Suprapubic skin (tissue), 4 donors: ENCODE data around the gene SPOPL. TPM values are rescaled to one million over a fixed set of nuclear protein-coding genes. Genes with fewer than 3 reads are reported as not detected.

ENCODE experiments used
- DNase-seq, 2 donors: peaks; one replicate each; pipeline ENCODE4 v3.0.0-alpha.2; 2019; ENCODE audit warnings: low spot score in 2 of 2
- H3K27ac ChIP-seq: fragments of 200-600 bp; sonication (generic); one replicate; pipeline ENCODE4 v1.5.1; 2019
- H3K27me3 ChIP-seq: fragments of 200-600 bp; sonication (generic); one replicate; pipeline ENCODE4 v1.5.1; 2019
- H3K36me3 ChIP-seq: fragments of 200-600 bp; sonication (generic); one replicate; pipeline ENCODE4 v1.5.1; 2019
- H3K4me1 ChIP-seq: fragments of 200-600 bp; sonication (generic); one replicate; pipeline ENCODE4 v1.5.1; 2019
- H3K4me3 ChIP-seq: fragments of 200-600 bp; sonication (generic); one replicate; pipeline ENCODE4 v1.5.1; 2019; ENCODE audit warnings: mild to moderate bottlenecking
- H3K9me3 ChIP-seq: fragments of 200-600 bp; sonication (generic); one replicate; pipeline ENCODE4 v1.5.1; 2019
- CTCF ChIP-seq, 2 donors: fragments of 200-600 bp in 1 of 2; fragments of 450-650 bp in 1 of 2; sonication (generic) in 1 of 2; IDR thresholded peaks; one replicate each; pipeline ENCODE4 v1.5.1; 2016 to 2019; ENCODE audit warnings: antibody characterized with exemption in 2 of 2, mild to moderate bottlenecking in 1 of 2, moderate library complexity in 1 of 2
- EP300 ChIP-seq: sonication (generic); formaldehyde crosslinking; IDR thresholded peaks from one replicate; pipeline ENCODE4 v1.6.1; 2017; ENCODE audit warnings: antibody characterized with exemption
- POLR2A ChIP-seq, 2 donors: fragments of 450-650 bp; IDR thresholded peaks; one replicate each; pipeline ENCODE4 v1.6.1; 2017; ENCODE audit warnings: antibody characterized with exemption in 2 of 2, mild to moderate bottlenecking in 2 of 2, moderate library complexity in 2 of 2
- POLR2AphosphoS5 ChIP-seq, 3 donors: sonication (generic); formaldehyde crosslinking; IDR thresholded peaks; one replicate each; pipeline ENCODE4 v1.6.1; 2017; ENCODE audit warnings: antibody characterized with exemption in 3 of 3
- WGBS: methylation state at CpG from one replicate; pipeline ENCODE4 v1.1.5; 2018; 5-methylcytosine and 5-hydroxymethylcytosine counted together
- total RNA-seq, 4 donors: library from RNA; depleted of rRNA; stranded (reverse); fragments of >200 nt; gene quantifications; one replicate each; pipeline ENCODE4 v1.1.0, GENCODE V29; 2016

The SPOPL gene
- total RNA-seq, 4 donors from 2014 or later, result 24.8 to 42.4 (median 31.2) TPM

- Histone ChIP-seq H3K27me3 (no peaks in the 10 kb centered on the region), H3K27ac (no peak overlapping the region), H3K4me1 (no peaks in the 10 kb centered on the region), H3K36me3 (no peaks in the 10 kb centered on the region), H3K4me3 (no peak overlapping the region), H3K9me3 (no peaks in the 10 kb centered on the region)
- 89% methylated on average over 1 of the region's 1 CpG for WGBS
- DNase-seq, result no peak
- no peak for TF ChIP-seq EP300
- TF ChIP-seq CTCF (IDR thresholded peaks at IDR 0.05), result no peak
- no peak for TF ChIP-seq POLR2A (IDR thresholded peaks at IDR 0.05)
- no peak for TF ChIP-seq POLR2AphosphoS5 (IDR thresholded peaks at IDR 0.05)
Measured at GRCh38 chr2:138602166-138602460, 100.5 kb downstream of the SPOPL start.

DNA sequence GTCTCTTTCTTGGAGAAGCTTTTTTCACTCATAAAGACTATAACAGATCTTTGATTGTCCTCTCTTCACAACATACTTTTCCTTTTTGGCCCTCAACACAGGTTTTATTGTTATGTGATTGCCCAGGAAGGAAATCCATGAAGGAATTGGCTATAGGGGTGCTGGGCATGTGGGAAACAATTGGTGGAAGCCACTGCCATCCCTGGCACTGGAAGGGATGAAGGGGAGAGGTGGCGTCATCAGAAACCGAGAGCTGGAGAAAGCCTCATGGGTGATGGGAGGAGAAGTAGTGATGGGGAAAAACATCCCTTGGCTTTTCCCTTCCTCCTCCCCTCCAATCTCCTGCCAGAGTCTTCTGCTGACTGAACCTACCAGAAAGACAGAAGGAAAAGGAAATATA, 106.2 kb downstream of the SPOPL start:
- 70% methylated on average over 2 of the region's 2 CpGs for WGBS
- no peak for DNase-seq
- no peaks in the 10 kb centered on the region for H3K27me3 ChIP-seq

DNA sequence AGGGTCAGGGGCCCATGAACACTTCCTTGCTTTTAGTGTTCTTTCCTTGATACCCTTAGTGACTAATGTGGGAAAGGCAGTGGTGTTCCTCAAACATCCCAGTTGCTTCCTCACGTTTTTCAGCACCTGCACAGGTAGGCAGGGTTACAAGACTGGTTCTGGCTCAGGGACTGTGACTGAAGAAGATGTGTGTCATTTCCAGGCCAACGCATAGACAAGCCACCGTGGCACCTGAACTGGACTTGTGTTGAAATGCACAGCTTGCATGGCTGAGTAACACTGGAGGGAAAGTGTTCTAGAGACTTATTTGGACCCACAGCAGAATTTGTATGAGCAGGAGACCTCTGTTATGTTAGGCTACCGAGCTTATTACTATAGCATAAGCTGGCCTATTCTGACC, 107.9 kb downstream of the SPOPL start:
- no peaks in the 10 kb centered on the region for H3K9me3 ChIP-seq
- no peak for DNase-seq
- TF ChIP-seq EP300 (no peak), POLR2AphosphoS5 (IDR thresholded peaks at IDR 0.05) (no peak), CTCF (IDR thresholded peaks at IDR 0.05) (no peak), POLR2A (IDR thresholded peaks at IDR 0.05) (no peak)
- no peak overlapping the region for H3K27ac ChIP-seq
- H3K4me1 ChIP-seq, result no peaks in the 10 kb centered on the region
- 76% methylated on average over 4 of the region's 4 CpGs for WGBS
- no peak overlapping the region for H3K4me3 ChIP-seq
- no peaks in the 10 kb centered on the region for H3K27me3 ChIP-seq
- no peaks in the 10 kb centered on the region for H3K36me3 ChIP-seq

More for the DNA sequence above, 106.2 kb downstream of the SPOPL start:
- Histone ChIP-seq H3K4me1 (no peaks in the 10 kb centered on the region), H3K4me3 (no peak overlapping the region), H3K9me3 (no peaks in the 10 kb centered on the region), H3K36me3 (no peaks in the 10 kb centered on the region), H3K27ac (no peak overlapping the region)
- no peak for TF ChIP-seq CTCF (IDR thresholded peaks at IDR 0.05)
- TF ChIP-seq POLR2A (IDR thresholded peaks at IDR 0.05), result no peak
- TF ChIP-seq POLR2AphosphoS5 (IDR thresholded peaks at IDR 0.05), result no peak
- no peak for TF ChIP-seq EP300

DNA sequence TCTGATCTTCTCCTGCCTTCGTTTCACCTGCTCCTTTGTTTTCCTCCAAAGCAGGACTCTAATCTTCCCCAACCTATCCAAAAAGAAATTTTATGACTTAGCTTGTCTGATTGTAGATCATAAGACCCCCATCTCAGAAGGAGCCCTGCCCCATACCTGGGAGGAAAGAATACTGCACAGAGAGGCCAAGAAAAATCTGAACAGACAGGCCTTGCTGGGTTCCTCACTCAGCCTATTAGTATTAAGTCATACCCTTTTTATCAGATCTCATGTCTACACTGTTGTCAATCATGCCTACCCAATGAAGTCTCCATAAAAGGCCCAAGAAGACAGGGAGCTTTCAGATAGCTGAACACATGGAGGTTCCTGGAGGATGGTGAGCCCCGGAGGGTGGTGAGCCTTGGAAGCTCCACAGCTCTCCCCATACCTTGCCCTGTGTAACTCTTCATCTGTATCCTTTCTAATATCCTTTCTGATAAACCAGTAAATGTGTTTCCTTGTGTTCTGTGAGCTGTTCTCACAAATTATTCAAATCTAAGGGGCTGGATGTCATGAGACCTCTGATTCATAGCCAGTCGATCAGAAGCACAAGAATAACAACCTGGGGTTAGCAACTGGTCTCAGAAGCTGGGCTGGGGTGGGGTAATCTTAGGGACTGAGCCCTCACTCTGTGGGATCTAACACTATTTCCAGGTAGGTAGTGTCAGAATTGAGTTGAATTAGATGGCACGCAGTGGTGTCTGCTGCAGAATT, 108.8 kb downstream of the SPOPL start:
- Histone ChIP-seq H3K27ac (no peak overlapping the region), H3K4me3 (no peak overlapping the region), H3K4me1 (no peaks in the 10 kb centered on the region), H3K9me3 (no peaks in the 10 kb centered on the region), H3K27me3 (no peaks in the 10 kb centered on the region), H3K36me3 (no peaks in the 10 kb centered on the region)
- TF ChIP-seq EP300 (no peak), CTCF (IDR thresholded peaks at IDR 0.05) (no peak), POLR2A (IDR thresholded peaks at IDR 0.05) (no peak), POLR2AphosphoS5 (IDR thresholded peaks at IDR 0.05) (no peak)
- DNase-seq, result no peak
- WGBS, result 85% methylated on average over 4 of the region's 4 CpGs

- Histone ChIP-seq H3K27ac (no peak overlapping the region), H3K9me3 (no peaks in the 10 kb centered on the region), H3K4me3 (no peak overlapping the region), H3K4me1 (no peaks in the 10 kb centered on the region), H3K36me3 (no peaks in the 10 kb centered on the region), H3K27me3 (no peaks in the 10 kb centered on the region)
- WGBS, result 33% methylated on average over 4 of the region's 4 CpGs
- TF ChIP-seq CTCF (IDR thresholded peaks at IDR 0.05) (no peak), EP300 (no peak), POLR2AphosphoS5 (IDR thresholded peaks at IDR 0.05) (no peak), POLR2A (IDR thresholded peaks at IDR 0.05) (no peak)
- DNase-seq, result no peak
Measured at GRCh38 chr2:138615257-138615656, 113.7 kb downstream of the SPOPL start.
